Uterus (tissue), 4 donors: ENCODE measurements around the gene MTMR12. TPM values are rescaled to one million over a fixed set of nuclear protein-coding genes. Genes with fewer than 3 reads are reported as not detected.

Source experiments
- DNase-seq, 2 donors: peaks; one replicate each; pipeline ENCODE4 v3.0.0-alpha.2; 2019 to 2020
- H3K27ac ChIP-seq, 2 donors: fragments of 200-600 bp; sonication (generic); 1 replicate in 1 of 2; 2 replicates in 1 of 2; pipeline ENCODE4 v1.5.1; 2016 to 2018
- H3K27me3 ChIP-seq, 2 donors: fragments of 200-600 bp; sonication (generic); one replicate each; pipeline ENCODE4 v1.5.1; 2018 to 2019; ENCODE audit warnings: control low read depth in 1 of 2
- H3K36me3 ChIP-seq, 2 donors: fragments of 200-600 bp; sonication (generic); one replicate each; pipeline ENCODE4 v1.5.1; 2019; ENCODE audit warnings: control low read depth in 1 of 2
- H3K4me1 ChIP-seq, 2 donors: fragments of 200-600 bp; sonication (generic); one replicate each; pipeline ENCODE4 v1.5.1; 2018 to 2019; ENCODE audit warnings: control low read depth in 1 of 2
- H3K4me3 ChIP-seq, 2 donors: fragments of 200-600 bp; sonication (generic); 1 replicate in 1 of 2; 2 replicates in 1 of 2; pipeline ENCODE4 v1.5.1; 2018 to 2019; ENCODE audit warnings: mild to moderate bottlenecking in 1 of 2
- H3K9me3 ChIP-seq, 2 donors: fragments of 200-600 bp; sonication (generic); one replicate each; pipeline ENCODE4 v1.5.1; 2019; ENCODE audit warnings: control low read depth in 1 of 2
- CTCF ChIP-seq, 4 experiments: fragments of 200-600 bp in 2 of 4; fragments of 450-650 bp in 2 of 4; sonication (generic) in 2 of 4; IDR thresholded peaks; one replicate each; pipeline ENCODE4 v1.5.1; 2016 to 2019; ENCODE audit warnings: antibody characterized with exemption in 4 of 4, mild to moderate bottlenecking in 2 of 4, moderate library complexity in 1 of 4
- POLR2A ChIP-seq, 2 donors: fragments of 450-650 bp; IDR thresholded peaks; one replicate each; pipeline ENCODE4 v1.6.1; 2016; ENCODE audit warnings: antibody characterized with exemption in 2 of 2, mild to moderate bottlenecking in 1 of 2, moderate library complexity in 1 of 2
- intact Hi-C: fragments of 100-400 bp; cut with DNase I; formaldehyde crosslinking; loops from one replicate; pipeline ENCODE4 v1.15.1; 2023; ENCODE audit warnings: low total_unique reads
- total RNA-seq, 4 donors: library from RNA; depleted of rRNA in 3 of 4; stranded (reverse); fragments of >200 nt in 3 of 4; gene quantifications; one replicate each; pipeline versions ENCODE4 v1.1.0 to v1.2.4, GENCODE V29; 2014 to 2023
- donor health status: DM: yes; HTN: yes; CAD: no.

The MTMR12 gene
- total RNA-seq, 4 donors from 2014 or later, result 37.6 to 96.6 (median 54.6) TPM

- TF ChIP-seq CTCF (IDR thresholded peaks at IDR 0.05), result no peak
- no peak for TF ChIP-seq POLR2A (IDR thresholded peaks at IDR 0.05)
- H3K4me3 ChIP-seq, result no peak overlapping the region
- H3K4me1 ChIP-seq, result peaks cover 4 to 10% of the 10 kb centered on the region in 2 donors
- DNase-seq, result no peak
- no peak overlapping the region for H3K27ac ChIP-seq
- H3K36me3 ChIP-seq, result no peaks in the 10 kb centered on the region
- H3K27me3 ChIP-seq, result no peaks in the 10 kb centered on the region
- H3K9me3 ChIP-seq, result no peaks in the 10 kb centered on the region
- intact Hi-C loops, result no loop called here
Measured at GRCh38 chr5:32270946-32271345, 41.8 kb downstream of the MTMR12 start.

DNA sequence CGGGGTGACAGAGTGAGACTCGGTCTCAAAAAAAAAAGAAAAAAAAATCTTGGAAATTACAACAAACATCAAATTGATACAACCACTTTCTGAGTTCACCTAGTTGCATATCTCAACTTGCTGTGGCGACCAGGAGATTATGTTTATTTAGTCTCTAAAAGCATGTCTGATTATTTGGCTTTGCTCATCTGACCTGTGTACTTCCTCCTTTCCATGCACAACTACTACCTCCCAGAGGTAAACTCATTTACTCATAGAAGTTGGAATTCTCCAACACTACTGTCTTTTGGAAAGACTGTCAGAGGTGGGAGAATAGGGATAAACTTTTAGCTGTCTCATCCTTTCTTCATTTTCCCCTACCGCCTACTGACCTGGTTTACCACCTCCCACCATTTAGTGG, 42.6 kb downstream of the MTMR12 start:
- DNase-seq, result no peak
- Histone ChIP-seq H3K9me3 (no peaks in the 10 kb centered on the region), H3K4me3 (no peak overlapping the region), H3K27me3 (no peaks in the 10 kb centered on the region), H3K36me3 (no peaks in the 10 kb centered on the region), H3K4me1 (peaks cover 3 to 4% of the 10 kb centered on the region in 2 donors), H3K27ac (no peak overlapping the region)
- intact Hi-C loops, result no loop called here
- no peak for TF ChIP-seq CTCF (IDR thresholded peaks at IDR 0.05)
- TF ChIP-seq POLR2A (IDR thresholded peaks at IDR 0.05), result no peak

DNA sequence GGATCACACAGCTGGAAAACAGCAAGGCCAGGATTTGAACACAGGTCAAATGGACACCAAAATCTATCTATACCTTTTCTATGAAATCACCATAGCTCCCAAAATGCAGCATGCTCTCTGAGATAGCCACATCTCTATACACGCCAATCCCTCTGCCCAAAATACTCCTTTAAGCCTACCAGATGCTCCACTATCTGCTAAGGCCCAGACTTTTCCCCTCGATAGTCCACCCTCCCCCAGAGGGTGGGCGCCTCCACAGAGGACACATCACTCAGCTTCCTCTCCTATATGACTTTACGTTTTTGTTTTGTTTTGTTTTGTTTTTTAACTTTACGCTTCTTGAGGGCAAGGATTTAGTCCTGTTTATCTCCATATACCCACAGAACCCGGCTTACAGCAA, 46.8 kb downstream of the MTMR12 start:
- Histone ChIP-seq H3K9me3 (no peaks in the 10 kb centered on the region), H3K4me1 (no peaks in the 10 kb centered on the region), H3K4me3 (no peak overlapping the region), H3K36me3 (no peaks in the 10 kb centered on the region), H3K27ac (no peak overlapping the region), H3K27me3 (no peaks in the 10 kb centered on the region)
- no peak for DNase-seq
- TF ChIP-seq POLR2A (IDR thresholded peaks at IDR 0.05) (no peak), CTCF (IDR thresholded peaks at IDR 0.05) (no peak)
- intact Hi-C loops, result no loop called here

DNA sequence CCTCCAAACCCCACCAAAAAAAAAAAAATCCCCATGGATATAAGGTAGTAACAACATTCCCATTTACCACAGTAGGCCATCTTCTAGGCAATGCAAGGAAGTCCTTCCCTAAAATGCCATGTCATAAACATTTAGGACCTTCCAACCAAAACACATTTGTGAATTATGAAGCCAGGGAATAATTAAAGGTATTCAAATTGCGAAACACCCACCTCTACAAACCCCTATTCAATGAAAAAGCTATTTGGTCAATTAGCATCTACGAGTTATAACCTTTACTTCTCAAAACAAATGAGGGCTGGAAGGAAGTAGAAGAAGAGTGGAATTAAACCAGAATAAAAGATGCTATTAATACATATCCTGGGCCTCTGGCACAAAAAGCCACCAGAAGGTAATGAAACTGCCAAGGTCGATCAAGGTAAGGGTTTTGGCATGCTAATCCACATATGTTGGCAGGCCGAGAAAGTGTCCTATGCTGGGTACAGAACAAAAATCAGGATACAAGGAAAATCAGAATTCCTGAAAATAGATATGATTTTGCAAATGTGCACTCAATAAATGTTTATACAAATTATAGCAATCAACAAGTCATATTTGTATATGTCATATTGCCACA, 47.7 kb downstream of the MTMR12 start:
- no peak for TF ChIP-seq POLR2A (IDR thresholded peaks at IDR 0.05)
- TF ChIP-seq CTCF (IDR thresholded peaks at IDR 0.05), result no peak
- DNase-seq, result no peak
- no peaks in the 10 kb centered on the region for H3K36me3 ChIP-seq
- no peak overlapping the region for H3K27ac ChIP-seq
- H3K27me3 ChIP-seq, result no peaks in the 10 kb centered on the region
- no peak overlapping the region for H3K4me3 ChIP-seq
- H3K4me1 ChIP-seq, result no peaks in the 10 kb centered on the region
- no peaks in the 10 kb centered on the region for H3K9me3 ChIP-seq
- intact Hi-C loops, result no loop called here

GRCh38 chr5:32263684-32264083, 49.1 kb downstream of the MTMR12 start:
- Histone ChIP-seq H3K36me3 (no peaks in the 10 kb centered on the region), H3K9me3 (no peaks in the 10 kb centered on the region)
- TF ChIP-seq CTCF (IDR thresholded peaks at IDR 0.05) (no peak), POLR2A (IDR thresholded peaks at IDR 0.05) (no peak)

More at GRCh38 chr5:32263684-32264083, 49.1 kb downstream of the MTMR12 start:
- intact Hi-C loops, result no loop called here
- Histone ChIP-seq H3K4me3 (no peak overlapping the region), H3K27ac (no peak overlapping the region), H3K4me1 (no peaks in the 10 kb centered on the region), H3K27me3 (no peaks in the 10 kb centered on the region)
- no peak for DNase-seq
